Activated gamma-delta T cell treated with anti-CD3 and anti-CD28 coated beads, Interleukin-2, amount 50 U/mL, for 16 hours (primary cell): Measurements from ENCODE around the gene STRN.
"Not testable (repeated sequence)": the region's sequence is repeated elsewhere in the genome, so short reads cannot be mapped to it uniquely, and the experiment has no call there.

ENCODE experiments used
- DNase-seq: peaks from one replicate; pipeline ENCODE4 v3.0.0-alpha.2; 2020; ENCODE audit warnings: low read depth

Gene STRN, protein sequence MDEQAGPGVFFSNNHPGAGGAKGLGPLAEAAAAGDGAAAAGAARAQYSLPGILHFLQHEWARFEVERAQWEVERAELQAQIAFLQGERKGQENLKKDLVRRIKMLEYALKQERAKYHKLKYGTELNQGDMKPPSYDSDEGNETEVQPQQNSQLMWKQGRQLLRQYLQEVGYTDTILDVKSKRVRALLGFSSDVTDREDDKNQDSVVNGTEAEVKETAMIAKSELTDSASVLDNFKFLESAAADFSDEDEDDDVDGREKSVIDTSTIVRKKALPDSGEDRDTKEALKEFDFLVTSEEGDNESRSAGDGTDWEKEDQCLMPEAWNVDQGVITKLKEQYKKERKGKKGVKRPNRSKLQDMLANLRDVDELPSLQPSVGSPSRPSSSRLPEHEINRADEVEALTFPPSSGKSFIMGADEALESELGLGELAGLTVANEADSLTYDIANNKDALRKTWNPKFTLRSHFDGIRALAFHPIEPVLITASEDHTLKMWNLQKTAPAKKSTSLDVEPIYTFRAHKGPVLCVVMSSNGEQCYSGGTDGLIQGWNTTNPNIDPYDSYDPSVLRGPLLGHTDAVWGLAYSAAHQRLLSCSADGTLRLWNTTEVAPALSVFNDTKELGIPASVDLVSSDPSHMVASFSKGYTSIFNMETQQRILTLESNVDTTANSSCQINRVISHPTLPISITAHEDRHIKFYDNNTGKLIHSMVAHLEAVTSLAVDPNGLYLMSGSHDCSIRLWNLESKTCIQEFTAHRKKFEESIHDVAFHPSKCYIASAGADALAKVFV

DNA sequence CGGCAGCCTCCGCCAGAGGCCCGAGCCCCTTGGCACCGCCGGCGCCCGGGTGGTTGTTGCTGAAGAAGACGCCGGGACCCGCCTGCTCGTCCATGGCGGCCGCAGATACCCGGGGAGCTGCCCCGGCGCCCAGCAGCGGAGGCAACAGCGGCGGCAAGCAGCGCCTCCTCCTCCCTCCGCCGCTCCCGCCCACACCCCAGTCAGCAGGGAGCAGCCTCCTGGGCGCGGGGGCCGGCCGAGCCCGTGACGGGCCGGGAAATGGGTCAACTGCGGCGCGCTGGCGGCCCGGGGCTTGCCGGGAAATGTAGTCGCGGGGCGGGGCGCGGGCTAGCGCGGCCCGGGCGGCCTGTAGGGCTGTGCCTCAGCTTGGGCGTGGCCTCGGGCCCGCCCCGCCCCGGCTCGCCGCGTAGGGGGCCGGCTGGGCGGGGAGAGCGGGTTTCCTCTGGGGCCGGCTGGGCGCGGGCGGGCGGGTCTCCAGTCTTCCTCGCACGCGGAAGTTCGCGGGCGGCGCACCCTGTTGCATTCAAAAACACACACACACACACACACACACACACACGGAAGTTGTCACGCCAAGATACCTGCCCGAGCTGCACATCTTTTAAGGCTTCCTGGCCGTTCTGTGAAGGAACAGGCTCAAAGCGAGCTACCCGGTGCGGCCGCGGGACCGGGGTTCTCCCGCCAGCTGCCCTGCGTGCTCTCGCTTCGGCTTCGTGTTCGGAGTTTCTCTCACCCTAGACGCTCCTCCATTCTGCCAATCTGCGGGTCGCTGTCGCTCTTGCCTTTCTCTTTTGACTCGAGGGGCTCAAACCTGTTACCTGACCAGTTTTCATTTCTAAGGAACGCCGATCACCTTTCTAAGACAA, at the start of gene STRN:
TSS of gene STRN (minus strand) at position 167 of the 866 bp plus-strand sequence. CDS start at position 94, 73 bp downstream.
- DNase-seq, result peak; percentile 94

DNA sequence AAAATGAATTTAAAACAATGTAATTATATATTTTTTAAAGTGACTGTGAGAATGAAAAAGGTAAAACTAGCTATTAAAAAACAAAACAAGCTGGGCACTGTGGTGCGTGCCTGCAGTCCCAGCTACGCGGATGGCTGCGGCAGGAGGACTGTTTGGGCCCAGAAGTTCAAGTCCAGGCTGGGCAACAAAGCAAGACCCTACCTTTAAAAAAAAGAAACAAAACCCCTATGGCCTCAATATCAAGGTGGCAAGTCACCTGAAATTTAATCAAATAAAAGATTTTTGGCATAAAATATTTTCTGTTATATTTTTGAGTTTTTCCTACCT, 46.9 kb upstream of the STRN start:
- DNase-seq, result no peak

DNA sequence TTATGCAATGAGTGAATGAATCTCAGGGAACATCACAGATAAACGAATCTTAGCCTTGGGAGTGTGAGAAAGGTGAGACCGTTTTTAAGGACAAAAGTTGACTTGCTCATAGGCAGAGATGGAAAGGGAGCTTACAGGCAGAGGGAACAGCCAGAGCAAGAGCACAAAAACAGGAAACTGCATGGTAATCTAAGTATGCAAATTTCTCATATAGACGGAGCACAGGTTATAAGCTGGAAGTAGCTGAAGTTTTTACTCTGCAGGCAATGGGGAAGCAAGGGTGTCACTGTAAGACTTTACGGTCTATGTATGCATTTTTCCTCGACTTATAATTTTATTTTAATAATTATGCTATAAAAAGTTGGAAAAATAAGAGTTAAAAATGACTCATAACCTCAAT, 44.8 kb upstream of the STRN start:
- DNase-seq, result no peak

DNA sequence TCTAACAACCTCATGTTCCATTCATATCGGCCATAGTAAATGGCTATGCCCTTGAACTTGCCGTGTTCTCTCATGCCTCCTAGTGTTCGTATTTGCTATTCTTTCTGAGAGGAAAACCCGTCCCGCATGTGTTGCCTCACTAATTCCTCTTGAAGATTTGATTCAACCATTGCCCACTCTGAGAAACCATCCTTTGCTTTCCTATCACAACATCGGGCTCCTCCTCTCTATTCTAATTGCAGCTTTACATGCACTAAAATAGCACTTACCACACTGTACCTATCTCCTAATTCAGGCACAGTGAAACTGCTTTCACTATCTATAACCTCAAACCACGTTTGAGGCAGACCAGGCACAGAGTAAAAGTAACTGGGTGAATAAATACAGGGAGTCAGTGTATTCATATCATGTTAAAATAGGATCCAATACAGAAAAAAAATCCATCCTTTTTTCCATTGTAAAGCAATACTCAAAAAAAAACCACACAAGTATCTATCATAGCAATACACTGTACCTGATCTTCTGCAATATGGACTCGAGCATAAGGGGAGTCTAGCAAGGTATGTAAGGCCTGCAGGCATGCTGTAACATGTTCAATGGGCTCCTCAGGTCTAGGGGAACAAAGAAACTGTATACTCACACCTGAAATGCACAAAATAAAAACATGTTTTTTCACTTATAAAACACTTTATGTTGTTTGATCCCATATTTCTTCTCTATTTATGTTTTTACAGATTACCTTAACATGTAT, 39.0 kb upstream of the STRN start:
- DNase-seq, result no peak

DNA sequence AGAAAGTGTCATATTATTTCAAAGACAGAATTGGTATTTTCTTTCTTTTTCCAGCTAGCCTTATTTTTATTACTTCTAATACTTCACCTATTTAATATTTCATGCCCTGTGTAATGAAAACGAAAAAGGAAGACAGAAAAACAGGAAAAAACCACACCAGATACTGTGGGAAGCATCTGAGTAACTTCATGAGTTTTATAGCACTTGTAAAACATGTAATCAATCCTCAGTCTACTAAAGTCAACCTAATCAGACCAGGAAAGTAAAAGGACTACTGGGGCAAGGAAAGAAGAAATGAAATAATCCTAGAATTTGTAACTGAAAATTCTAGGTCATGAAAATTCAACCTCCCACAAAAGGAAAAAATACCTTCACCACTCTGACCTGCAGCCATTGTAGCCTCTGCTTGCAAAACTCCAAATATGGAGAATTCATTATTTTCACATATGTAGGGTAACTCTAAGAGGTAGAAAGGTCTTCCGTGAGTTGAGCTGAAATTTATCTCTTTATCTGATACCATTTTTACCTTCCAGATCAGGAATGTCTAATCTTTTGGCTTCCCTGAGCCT, 34.7 kb upstream of the STRN start:
- no peak for DNase-seq

DNA sequence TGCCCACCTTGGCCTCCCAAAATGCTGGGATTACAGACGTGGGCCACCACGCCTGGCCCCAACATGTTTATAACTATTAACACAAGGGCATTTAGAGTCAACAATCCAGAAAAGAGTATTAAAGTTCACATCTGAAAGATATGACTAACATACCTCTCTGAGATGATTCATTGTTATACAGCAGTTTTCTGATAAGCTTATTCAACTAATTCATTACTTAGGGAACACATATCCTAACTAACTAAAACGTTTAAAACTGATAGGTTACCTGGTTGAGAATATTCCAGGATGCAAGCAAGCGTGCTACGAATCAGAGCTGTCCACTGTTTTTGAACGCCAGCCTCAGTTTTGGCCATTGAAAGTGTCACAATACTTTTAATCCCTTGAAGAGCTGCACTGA, 34.0 kb upstream of the STRN start:
- no peak for DNase-seq

DNA sequence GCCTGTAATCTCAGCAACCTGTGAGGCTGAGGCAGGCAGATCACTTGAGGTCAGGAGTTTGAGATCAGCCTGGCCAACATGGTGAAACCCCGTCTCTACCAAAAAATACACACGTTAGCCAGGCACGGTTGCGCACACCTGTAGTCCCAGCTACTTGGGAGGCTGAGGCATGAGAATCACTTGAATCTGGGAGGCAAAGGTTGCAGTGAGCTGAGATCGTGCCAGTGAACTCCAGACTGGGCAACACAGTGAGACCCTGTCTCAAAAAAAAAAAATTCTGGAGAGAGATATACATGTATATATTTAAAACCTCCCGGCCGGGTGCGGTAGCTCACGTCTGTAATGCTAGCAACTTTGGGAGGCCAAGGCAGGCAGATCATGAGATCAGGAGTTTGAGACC, 33.1 kb upstream of the STRN start:
- not testable (repeated sequence) for DNase-seq

DNA sequence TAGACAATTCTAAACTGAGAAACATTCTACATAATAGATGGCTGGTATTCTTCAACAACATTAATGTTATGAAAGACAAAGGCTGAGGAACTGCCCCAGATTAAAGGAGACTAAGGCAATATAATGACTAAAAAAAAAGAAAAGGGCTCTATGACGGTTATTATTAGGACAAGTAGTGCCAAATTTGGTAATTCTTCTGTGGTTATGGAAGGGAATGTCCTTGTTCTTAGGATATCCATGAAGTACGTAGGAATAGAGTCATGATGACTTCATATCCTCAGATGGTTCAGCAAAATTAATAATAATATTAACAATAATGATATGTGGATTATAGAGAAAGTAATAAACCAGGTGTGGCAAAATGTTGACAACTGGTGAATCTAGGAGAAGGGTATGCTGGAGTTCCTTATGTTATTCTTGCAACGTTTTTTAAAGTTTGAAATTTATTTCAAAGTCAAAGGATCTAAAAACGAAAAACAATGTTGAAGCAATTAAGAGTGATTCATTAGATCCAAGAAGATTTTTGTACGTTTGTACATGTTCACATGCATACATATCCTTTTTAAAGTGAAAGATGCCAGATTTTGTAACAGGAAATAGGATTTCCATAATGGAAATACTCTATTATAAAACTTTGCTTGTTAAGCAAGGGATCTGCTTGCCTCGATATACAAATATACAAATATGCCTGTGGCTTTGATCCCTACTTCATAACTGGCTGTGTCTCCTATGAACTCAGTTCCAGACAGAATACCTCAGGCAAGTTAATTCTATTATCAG, 27.7 kb upstream of the STRN start:
- no peak for DNase-seq

DNA sequence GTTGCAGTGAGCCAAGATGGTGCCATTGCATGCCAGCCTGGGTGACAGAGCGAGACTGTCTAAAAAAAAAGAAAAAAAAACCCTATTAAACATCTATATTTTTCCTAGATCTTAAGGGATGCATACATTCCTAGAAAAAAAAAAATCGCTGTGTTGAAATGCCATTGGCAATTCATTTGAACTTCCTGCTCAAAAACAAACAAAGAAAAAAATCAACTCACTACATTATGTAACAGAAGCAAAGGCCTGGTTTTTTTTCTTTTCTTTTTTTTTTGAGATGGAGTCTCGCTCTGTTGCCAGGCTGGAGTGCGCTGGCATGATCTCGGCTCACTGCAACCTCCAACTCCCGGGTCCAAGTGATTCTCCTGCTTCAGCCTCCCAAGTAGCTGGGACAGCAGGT, 21.7 kb upstream of the STRN start:
- no peak for DNase-seq

DNA sequence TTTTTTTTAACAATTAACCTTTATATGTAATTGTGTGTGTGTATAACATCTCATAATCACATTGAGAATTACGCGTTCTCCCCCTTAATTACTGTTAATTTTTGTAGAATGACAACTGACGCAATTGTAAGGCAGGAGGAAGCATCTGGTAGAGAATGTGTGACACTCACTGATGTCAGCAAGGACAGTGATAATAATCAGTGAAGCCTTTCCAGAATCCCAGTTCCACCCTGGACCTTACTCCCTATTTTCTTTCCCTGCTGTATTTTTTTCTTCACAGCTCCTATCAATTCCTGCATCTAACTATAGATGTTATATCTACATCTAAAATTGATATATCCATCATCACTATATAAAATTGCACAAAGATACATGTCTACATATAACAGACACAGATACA, 16.1 kb upstream of the STRN start:
- no peak for DNase-seq

DNA sequence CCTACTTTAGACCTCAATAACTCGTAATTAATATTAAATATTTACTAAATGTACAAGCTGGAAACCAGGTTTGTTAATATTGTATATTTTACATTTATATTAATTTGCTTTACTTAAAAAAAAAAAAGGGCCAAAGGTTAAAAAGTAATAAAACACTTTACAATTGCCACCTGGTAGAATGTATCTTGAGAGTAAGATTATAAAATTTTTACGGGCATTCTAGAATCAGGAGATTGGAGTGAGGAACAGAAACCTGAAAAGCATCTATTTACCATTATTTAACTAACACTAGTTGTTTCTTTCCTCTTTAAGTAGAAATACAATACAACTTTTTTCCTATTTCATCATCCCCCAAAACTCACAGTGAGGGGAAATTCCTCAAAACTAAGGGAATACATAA, 15.6 kb upstream of the STRN start:
- no peak for DNase-seq

DNA sequence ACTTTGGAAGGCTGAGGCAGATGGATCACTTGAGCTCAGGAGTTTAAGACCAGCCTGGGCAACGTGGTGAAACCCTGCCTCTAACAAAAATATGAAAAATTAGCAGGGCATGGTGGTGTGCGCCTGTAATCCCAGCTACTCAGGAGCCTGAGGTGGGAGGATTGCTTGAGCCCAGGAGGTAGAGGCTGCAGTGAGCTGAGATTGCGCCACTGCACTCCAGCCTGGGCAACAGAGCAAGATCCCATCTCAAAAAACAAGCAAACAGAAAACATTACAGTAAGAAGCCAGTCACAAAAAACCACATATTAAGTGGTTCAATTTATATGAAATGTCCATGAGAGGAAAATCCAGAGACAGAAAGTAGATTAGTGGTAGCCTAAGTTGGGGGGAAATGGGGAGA, 12.7 kb upstream of the STRN start:
- not testable (repeated sequence) for DNase-seq

DNA sequence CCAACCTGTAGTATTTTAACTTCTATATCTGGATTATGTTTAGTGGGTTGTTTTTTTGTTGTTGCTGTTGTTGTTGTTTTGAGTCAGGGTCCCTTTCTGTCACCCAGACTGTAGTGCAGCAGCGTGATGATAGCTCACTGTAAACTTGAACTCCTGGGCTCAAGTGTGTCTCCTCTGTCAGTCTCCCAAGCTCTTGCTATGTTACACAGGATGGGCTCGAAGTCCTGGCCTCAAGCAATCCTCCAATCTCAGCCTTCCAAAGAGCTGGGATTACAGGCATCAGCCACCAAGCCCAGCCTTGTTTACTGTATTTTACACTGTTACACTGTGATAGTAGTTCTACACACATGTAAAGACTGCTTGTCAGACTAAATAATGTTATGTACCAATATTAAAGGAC, 9.7 kb upstream of the STRN start:
- DNase-seq, result no peak

DNA sequence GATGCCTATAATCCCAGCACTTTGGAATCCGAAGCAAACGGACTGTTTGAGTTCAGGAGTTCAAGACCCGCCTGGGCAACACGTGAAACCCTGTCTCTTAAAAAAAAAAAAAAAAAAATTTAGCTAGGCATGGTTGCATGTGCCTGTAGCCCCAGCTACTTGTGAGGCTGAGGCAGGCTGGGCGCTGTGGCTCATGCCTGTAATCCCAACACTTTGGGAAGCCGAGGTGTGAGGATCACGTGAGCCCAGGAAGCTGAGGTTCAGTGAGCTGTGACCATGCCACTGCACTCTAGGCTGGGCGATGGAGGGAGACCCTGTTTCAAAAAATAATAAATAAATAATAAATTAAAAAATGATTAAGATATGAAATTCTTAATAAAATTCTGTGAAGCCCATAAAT, 9.0 kb upstream of the STRN start:
- no peak for DNase-seq

DNA sequence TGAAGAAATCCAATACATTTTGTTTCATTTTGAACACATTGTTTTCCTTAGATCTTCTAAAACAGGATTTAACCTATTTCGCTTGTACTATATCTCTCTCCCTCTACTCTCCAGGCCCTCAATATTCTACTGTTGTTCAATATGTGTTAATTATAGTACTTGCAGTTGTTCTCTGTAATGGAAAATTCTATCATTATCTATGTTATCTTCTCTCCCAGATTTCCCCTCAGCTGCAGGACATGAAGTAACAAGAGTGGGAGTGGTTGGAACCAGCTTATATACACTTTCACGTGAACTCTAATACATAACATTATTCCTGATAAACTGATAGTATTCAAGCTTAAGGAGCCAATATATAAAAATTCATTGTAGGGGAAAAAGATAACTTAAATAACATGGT, 7.0 kb upstream of the STRN start:
- DNase-seq, result no peak

DNA sequence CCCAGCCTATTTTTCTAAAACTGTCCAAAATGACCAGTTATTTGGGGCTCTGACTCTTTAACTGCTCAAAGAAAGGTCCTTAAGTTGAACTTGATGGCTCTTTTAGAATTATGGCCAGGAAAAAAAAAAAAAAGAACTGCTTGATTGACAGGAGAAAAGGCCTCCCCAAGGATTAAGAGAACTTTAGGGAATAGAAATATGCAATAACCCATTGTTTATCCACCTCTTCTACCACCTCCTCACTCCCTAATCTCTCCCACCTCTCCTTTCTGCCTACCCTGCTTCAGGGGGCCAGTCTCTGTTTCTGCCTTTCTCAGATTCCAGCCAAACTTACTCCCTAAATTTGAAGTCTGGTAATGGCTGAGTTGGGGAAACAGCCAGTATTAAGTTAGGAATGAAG, 5.7 kb upstream of the STRN start:
- DNase-seq, result no peak

DNA sequence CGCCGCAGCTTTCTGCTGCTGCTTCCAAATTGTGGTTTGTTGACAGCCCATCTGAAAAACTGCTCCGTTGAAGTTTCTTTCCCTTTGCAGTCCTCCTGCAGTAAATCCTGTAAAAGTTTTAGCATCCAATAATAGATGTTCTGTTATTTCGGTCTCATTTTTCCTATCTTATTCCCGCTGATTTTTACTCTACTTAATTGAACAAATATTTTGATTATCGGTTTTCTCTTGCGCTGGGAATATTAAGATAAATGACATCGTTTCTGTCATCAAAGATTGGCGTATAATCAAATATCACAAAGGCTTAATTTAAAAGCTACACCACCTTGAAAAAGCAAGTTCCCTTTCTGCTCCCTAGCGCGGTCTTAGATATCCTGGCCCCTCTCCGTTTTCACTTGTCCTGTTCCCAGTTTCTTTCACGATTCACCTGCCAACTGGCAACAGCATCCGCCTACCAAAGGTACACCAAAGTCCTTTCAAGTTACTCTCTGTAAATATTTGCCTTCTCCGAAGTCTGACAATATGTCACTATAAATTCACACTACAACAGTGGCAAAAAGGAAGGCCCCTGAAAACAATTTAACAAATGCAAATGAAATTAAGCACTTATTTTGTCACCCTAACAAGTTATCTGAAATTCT, 1.0 kb upstream of the STRN start:
- no peak for DNase-seq

DNA sequence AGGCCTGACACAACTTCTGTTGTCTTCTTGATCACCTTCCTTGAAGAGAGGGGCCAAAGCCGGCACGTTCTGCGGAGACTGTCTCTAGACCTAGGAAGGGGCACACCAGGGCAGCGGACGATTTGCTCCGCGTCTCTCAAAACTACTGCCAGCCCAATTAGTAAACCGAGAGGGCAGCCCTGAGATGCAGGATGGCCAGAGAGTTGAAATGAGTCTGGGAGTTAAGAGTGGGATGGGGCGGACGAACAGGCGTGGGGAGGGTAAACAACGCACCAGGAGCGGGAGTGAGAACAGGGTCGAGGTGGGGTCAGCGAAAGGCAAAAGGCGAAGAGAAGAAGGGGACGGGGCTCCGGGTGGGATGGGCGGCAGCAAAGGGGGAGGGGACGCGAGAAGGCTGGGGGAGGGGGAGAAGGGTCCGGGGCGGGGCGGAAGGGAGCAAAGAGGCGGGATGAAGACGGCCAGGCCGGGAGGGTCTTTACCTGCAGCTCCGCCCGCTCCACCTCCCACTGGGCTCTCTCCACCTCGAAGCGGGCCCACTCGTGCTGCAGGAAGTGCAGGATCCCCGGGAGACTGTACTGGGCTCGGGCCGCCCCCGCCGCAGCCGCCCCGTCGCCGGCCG, 476 bp downstream of the STRN start:
- no peak for DNase-seq

DNA sequence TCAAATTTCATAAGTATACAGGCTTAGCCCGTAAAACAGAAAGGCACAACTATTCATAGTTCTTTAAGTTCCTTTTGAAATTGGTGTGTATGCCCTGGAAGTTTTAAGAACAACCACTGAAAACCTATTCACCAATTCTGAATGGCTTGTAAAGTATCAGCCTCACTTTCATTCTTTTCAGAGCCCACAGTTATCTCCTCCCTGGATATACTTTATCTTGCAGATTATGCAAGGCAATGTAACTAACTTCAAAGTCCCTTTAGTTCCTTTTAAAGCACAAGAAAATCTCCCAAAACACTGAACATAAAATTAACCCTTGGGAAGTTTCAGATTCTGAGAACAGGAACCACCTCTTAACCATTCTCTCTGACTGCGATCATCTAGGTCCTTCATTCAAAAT, 1.1 kb downstream of the STRN start:
- DNase-seq, result no peak

DNA sequence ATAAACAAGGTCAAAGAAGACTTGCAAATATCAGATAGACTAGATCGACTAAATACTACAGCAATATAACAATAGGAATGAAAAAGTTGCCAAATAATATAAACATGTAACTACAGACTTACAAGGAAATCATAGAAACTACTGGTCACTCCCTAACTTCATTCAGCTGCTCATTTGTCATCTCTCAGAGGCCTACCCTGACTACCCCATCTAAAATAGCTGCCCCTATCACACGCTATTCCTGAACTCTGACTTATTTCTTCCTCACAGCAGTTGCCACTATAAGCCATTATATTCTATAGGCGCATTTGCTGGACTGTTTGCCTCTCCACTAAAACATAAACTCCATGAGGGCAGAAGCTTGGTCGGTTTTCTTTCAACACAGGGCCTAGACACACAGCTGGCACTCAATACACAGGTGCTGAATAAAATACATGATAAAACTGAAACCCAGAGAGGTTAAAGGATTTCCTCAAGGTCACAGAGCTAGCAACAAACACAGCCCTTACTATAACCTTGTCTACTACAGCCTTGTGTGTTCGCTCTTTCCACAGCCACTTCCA, 1.8 kb downstream of the STRN start:
- DNase-seq, result no peak
